ENCODE data around the gene AQP3. TPM values are rescaled to one million over a fixed set of nuclear protein-coding genes. Genes with fewer than 3 reads are reported as not detected.

AQP3 gene
- total RNA-seq, 2 experiments from 2014 or later, result 1.2 to 2.6 TPM

DNA sequence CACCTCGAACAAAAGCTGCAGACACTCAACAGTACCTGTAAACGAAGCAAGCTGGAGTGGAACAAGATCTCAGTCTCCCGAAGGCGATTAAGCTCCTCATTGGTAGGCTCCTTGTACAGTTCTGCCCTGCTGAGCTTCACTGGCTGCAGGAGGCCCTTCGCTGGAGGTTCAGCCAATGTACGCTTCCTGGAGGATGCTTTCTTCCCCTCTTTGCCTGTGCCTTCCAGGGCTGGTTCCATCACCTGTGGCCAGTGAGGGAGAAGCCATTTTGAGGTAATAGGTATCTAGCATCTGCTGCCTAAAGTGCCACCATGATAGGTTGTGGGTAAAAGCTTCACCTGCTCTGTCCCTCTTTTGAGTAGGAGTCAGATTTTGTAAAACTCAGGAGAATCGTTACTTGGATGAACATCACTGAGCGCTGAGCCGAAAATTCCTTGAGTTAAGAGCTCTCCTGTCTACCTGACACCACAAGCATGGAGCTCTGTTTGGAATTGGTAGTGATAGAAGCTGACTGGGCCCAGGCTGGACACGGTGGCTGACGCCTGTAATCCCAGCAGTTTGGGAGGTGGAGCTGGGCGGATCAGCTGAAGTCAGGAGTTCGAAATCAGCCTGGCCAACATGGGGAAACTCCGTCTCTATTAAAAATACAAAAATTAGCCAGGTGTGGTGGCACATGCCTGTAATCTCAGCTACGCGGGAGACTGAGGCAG is 24.9 kb upstream of the AQP3 start:
- ATAC-seq (no peak), DNase-seq (no peak)
- intact Hi-C loops (cut with micrococcal nuclease), result no loop called here
- ChIA-PET CTCF (interaction anchor here (0.9 to 5.5 kb wide), 9 partner anchors 10 to 190 kb away, joined by 3 to 65 read pairs (median 5); partner anchors contain the start of gene AQP3), POLR2A (interaction anchor here (1.0 to 5.2 kb wide), 2 partner anchors 11 to 188 kb away, joined by 3 to 52 read pairs; no protein-coding TSS in a partner anchor)
- Mint-ChIP-seq H3K9me3 (no peaks in the 10 kb centered on the region), H3K4me3 (peak overlapping the region; percentile 89), H3K4me1 (ENCODE audit: low read depth) (peaks cover 23% of the 10 kb centered on the region), H3K36me3 (ENCODE audit: low read depth) (peaks cover 44% of the 10 kb centered on the region), H3K27me3 (no peaks in the 10 kb centered on the region), H3K27ac (peak overlapping the region; percentile 3)
- TF ChIP-seq, protein P1, sequence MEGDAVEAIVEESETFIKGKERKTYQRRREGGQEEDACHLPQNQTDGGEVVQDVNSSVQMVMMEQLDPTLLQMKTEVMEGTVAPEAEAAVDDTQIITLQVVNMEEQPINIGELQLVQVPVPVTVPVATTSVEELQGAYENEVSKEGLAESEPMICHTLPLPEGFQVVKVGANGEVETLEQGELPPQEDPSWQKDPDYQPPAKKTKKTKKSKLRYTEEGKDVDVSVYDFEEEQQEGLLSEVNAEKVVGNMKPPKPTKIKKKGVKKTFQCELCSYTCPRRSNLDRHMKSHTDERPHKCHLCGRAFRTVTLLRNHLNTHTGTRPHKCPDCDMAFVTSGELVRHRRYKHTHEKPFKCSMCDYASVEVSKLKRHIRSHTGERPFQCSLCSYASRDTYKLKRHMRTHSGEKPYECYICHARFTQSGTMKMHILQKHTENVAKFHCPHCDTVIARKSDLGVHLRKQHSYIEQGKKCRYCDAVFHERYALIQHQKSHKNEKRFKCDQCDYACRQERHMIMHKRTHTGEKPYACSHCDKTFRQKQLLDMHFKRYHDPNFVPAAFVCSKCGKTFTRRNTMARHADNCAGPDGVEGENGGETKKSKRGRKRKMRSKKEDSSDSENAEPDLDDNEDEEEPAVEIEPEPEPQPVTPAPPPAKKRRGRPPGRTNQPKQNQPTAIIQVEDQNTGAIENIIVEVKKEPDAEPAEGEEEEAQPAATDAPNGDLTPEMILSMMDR (IDR thresholded peaks at IDR 0.05), result no peak

DNA sequence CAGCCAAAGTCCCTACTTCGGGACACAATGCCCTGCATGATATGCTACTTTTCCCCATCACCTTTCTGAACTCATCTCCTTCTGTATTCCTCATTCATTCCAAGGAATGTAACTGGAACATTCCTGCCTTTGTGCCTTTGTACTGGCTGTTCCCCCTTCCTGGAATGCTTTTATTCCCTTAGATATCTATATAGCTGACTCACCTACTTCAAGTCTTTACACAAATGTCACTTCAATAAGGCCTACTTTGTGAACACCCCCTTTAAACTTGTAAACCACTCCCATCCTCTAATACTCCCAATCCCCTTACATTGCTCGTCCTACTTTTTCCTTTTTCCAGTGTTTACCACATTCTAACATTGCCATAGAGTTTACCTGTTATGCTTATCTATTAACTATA is 24.0 kb upstream of the AQP3 start:
- peaks cover 23% of the 10 kb centered on the region for H3K4me1 Mint-ChIP-seq (ENCODE audit: low read depth)
- TF ChIP-seq, protein P1 (IDR thresholded peaks at IDR 0.05), result no peak
- intact Hi-C loops (cut with micrococcal nuclease), result no loop called here
- no peak for ATAC-seq
- H3K4me3 Mint-ChIP-seq, result peak overlapping the region; percentile 89
- peaks cover 47% of the 10 kb centered on the region for H3K36me3 Mint-ChIP-seq (ENCODE audit: low read depth)
- ChIA-PET CTCF (interaction anchor here (0.9 to 5.5 kb wide), 6 partner anchors 13 to 153 kb away, joined by 3 to 65 read pairs (median 18); no protein-coding TSS in a partner anchor), POLR2A (interaction anchor here (1.0 to 5.2 kb wide), 2 partner anchors 10 to 188 kb away, joined by 3 to 52 read pairs; no protein-coding TSS in a partner anchor)
- no peak for DNase-seq
- H3K27ac Mint-ChIP-seq, result peak overlapping the region; percentile 3
- no peaks in the 10 kb centered on the region for H3K27me3 Mint-ChIP-seq
- H3K9me3 Mint-ChIP-seq, result no peaks in the 10 kb centered on the region

DNA sequence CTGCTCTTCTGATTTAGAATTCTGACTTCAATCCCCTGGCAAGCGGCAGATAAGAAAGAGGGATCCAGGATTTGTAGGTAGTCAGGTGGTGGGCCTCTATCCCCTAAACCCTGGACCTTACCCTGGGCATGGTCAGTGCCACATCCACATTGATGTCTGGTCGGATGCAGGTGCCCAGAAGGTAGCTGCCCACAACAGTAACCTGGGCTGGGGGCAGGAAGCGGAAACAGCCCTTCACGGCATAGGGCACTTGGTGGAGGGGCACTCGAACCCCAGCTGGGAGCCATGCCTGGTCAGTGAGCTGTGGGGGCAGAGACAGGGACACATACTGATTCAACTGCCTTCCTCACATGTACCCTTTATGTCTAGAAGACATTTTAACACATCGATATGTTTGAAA is 22.5 kb upstream of the AQP3 start:
- no peaks in the 10 kb centered on the region for H3K27me3 Mint-ChIP-seq
- H3K4me1 Mint-ChIP-seq (ENCODE audit: low read depth), result peaks cover 23% of the 10 kb centered on the region
- peaks cover 57% of the 10 kb centered on the region for H3K36me3 Mint-ChIP-seq (ENCODE audit: low read depth)
- ATAC-seq (no peak), DNase-seq (no peak)
- CTCF ChIA-PET, result interaction anchor here (0.9 to 4.6 kb wide), 3 partner anchors 54 to 95 kb away, joined by 3 to 47 read pairs (median 6); no protein-coding TSS in a partner anchor
- TF ChIP-seq, protein P1 (IDR thresholded peaks at IDR 0.05), result no peak
- no peak overlapping the region for H3K4me3 Mint-ChIP-seq
- H3K27ac Mint-ChIP-seq, result no peak overlapping the region
- intact Hi-C loops (cut with micrococcal nuclease), result loop anchor here (5.0 kb wide), 1 partner anchor 68 kb away; the partner anchor contains the start of gene AQP7
- H3K9me3 Mint-ChIP-seq, result no peaks in the 10 kb centered on the region
- POLR2A ChIA-PET, result no interaction called here

DNA sequence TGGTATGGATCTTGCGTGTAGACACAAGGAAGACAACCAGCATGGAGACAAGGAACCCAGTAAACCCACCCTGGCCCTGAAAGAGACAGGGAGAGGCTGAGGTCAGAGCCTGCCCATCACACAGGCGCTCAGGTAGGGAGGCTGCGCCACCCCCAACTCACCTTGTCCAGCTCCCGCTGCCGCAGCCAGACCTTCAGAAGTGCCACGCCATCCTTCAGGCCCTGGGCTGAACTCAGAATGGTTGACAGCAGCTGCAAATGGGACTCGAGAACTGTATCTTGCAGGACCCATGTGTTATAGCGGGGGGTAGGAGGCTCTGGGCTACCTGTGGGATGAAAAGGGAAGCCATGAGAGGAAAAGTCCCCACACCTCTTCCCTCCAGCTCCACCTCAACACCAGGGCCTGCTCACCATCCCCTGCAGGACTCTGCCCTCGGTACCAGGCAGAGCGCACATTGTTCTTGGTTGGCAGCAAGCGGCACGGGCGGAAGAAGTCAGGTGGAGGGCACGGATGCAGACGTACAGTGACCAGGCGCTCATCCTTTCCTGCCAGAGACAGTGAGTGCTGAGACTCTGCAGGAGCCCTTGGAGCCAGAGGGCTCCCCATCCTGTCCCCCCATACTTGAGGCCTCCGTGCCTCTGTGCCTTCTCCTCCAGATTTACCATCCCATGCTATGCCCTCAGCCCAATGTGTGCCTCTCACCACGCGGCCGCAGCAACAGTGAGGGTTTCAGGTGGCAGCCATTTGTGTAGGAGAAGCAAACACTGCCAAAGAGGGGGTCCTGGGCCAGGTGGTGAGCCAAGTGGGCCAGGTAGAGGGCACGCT is 21.6 kb upstream of the AQP3 start:
- TF ChIP-seq, protein P1 (IDR thresholded peaks at IDR 0.05), result no peak
- POLR2A ChIA-PET, result no interaction called here
- Mint-ChIP-seq H3K9me3 (no peaks in the 10 kb centered on the region), H3K27me3 (no peaks in the 10 kb centered on the region), H3K4me3 (no peak overlapping the region), H3K36me3 (ENCODE audit: low read depth) (peaks cover 61% of the 10 kb centered on the region), H3K27ac (no peak overlapping the region), H3K4me1 (ENCODE audit: low read depth) (peaks cover 22% of the 10 kb centered on the region)
- intact Hi-C loops (cut with micrococcal nuclease), result loop anchor here (5.0 kb wide), 1 partner anchor 67 kb away; the partner anchor contains the start of gene AQP7
- ATAC-seq (no peak), DNase-seq (no peak)
- CTCF ChIA-PET, result interaction anchor here (0.9 to 5.4 kb wide), 5 partner anchors 7 to 94 kb away, joined by 3 to 81 read pairs (median 17); partner anchors contain the start of gene AQP7

All from activated CD8-positive, alpha-beta T cell treated with anti-CD3 and anti-CD28 coated beads for 36 hours (primary cell).